Measurements from ENCODE around the gene PCYT1A. TPM values are rescaled to one million over a fixed set of nuclear protein-coding genes. Genes with fewer than 3 reads are reported as not detected.

PCYT1A gene
- total and polyA plus RNA-seq, 2 of the 13 experiments (the other 11 are each of a cell fraction or from before 2014, with no cell fraction given): 26.4 to 45.3 TPM

DNA sequence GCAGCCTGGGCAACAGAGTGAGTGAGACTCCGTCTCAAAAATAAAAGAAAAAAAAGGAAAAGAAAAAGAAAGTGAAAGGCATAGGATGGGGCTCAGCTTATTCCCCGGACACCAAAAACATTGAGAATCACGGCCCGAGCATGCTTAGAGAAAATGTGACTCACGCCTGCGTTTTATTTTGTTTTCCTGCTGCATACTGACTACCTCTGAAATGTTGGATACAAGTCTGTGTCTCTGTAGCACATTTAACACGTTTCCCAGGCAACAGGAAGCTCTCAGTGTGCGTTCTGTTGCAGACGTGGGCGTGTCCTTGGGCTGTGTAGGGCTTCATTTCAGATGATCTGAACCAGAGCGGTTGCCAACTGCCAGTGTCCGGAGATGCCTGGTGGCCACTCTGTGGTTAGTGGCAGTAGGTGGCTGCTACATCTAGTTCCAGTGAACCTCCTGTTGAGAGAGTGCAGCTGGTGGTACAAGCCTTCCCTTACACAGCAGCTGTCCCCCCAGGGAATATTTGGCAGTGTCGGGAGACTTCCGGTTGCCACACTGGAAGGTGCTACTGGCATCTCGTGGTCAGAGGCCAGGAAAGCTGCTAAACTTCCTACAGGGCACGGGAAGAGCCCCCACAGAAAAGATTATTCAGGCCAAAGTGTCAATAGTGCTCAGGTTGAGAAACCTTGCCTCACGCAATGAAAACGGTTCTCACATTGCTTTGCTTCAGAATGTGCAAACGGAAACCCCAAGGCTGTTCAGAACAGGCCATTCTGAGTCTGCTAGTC, 68.1 kb downstream of the PCYT1A start (continued):
- no peak for TF ChIP-seq SMAD9 (CRISPR knock-in tag; IDR thresholded peaks at IDR 0.05)
- TF ChIP-seq, protein P1, sequence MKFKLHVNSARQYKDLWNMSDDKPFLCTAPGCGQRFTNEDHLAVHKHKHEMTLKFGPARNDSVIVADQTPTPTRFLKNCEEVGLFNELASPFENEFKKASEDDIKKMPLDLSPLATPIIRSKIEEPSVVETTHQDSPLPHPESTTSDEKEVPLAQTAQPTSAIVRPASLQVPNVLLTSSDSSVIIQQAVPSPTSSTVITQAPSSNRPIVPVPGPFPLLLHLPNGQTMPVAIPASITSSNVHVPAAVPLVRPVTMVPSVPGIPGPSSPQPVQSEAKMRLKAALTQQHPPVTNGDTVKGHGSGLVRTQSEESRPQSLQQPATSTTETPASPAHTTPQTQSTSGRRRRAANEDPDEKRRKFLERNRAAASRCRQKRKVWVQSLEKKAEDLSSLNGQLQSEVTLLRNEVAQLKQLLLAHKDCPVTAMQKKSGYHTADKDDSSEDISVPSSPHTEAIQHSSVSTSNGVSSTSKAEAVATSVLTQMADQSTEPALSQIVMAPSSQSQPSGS (CRISPR knock-in tag; IDR thresholded peaks at IDR 0.05): no peak
- no peak for TF ChIP-seq IRX3 (CRISPR knock-in tag; IDR thresholded peaks at IDR 0.05; ENCODE audit: borderline replicate concordance, low read depth)
- TF ChIP-seq, protein P2, sequence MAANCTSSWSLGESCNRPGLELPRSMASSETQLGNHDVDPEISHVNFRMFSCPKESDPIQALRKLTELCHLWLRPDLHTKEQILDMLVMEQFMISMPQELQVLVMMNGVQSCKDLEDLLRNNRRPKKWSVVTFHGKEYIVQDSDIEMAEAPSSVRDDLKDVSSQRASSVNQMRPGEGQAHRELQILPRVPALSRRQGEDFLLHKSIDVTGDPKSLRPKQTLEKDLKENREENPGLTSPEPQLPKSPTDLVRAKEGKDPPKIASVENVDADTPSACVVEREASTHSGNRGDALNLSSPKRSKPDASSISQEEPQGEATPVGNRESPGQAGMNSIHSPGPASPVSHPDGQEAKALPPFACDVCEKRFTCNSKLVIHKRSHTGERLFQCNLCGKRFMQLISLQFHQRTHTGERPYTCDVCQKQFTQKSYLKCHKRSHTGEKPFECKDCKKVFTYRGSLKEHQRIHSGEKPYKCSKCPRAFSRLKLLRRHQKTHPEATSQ (CRISPR knock-in tag; IDR thresholded peaks at IDR 0.05; ENCODE audit: borderline replicate concordance): no peak
- TF ChIP-seq MTA1 (CRISPR knock-in tag; IDR thresholded peaks at IDR 0.05; ENCODE audit: borderline replicate concordance): no peak
- no peak for TF ChIP-seq NFE2 (CRISPR knock-in tag; IDR thresholded peaks at IDR 0.05)
- 0 out of 2 replicates have a peak, but pooled peaks have one; percentile 5 for TF ChIP-seq KDM5B (CRISPR knock-in tag; IDR thresholded peaks at IDR 0.05; ENCODE audit: borderline replicate concordance)
- no peak for TF ChIP-seq HNRNPK (IDR thresholded peaks at IDR 0.05; ENCODE audit: low read depth, low read length, poor library complexity, severe bottlenecking)
- no peak for TF ChIP-seq MEIS2 (CRISPR knock-in tag; IDR thresholded peaks at IDR 0.05)
- TF ChIP-seq HOXA7 (CRISPR knock-in tag; IDR thresholded peaks at IDR 0.05): no peak
- TF ChIP-seq, protein P3, sequence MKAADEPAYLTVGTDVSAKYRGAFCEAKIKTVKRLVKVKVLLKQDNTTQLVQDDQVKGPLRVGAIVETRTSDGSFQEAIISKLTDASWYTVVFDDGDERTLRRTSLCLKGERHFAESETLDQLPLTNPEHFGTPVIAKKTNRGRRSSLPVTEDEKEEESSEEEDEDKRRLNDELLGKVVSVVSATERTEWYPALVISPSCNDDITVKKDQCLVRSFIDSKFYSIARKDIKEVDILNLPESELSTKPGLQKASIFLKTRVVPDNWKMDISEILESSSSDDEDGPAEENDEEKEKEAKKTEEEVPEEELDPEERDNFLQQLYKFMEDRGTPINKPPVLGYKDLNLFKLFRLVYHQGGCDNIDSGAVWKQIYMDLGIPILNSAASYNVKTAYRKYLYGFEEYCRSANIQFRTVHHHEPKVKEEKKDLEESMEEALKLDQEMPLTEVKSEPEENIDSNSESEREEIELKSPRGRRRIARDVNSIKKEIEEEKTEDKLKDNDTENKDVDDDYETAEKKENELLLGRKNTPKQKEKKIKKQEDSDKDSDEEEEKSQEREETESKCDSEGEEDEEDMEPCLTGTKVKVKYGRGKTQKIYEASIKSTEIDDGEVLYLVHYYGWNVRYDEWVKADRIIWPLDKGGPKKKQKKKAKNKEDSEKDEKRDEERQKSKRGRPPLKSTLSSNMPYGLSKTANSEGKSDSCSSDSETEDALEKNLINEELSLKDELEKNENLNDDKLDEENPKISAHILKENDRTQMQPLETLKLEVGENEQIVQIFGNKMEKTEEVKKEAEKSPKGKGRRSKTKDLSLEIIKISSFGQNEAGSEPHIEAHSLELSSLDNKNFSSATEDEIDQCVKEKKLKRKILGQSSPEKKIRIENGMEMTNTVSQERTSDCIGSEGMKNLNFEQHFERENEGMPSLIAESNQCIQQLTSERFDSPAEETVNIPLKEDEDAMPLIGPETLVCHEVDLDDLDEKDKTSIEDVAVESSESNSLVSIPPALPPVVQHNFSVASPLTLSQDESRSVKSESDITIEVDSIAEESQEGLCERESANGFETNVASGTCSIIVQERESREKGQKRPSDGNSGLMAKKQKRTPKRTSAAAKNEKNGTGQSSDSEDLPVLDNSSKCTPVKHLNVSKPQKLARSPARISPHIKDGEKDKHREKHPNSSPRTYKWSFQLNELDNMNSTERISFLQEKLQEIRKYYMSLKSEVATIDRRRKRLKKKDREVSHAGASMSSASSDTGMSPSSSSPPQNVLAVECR (CRISPR knock-in tag; IDR thresholded peaks at IDR 0.05; ENCODE audit: borderline replicate concordance): peak; percentile 28; the same call in 1 of the 2 replicates
- TF ChIP-seq, protein P4, sequence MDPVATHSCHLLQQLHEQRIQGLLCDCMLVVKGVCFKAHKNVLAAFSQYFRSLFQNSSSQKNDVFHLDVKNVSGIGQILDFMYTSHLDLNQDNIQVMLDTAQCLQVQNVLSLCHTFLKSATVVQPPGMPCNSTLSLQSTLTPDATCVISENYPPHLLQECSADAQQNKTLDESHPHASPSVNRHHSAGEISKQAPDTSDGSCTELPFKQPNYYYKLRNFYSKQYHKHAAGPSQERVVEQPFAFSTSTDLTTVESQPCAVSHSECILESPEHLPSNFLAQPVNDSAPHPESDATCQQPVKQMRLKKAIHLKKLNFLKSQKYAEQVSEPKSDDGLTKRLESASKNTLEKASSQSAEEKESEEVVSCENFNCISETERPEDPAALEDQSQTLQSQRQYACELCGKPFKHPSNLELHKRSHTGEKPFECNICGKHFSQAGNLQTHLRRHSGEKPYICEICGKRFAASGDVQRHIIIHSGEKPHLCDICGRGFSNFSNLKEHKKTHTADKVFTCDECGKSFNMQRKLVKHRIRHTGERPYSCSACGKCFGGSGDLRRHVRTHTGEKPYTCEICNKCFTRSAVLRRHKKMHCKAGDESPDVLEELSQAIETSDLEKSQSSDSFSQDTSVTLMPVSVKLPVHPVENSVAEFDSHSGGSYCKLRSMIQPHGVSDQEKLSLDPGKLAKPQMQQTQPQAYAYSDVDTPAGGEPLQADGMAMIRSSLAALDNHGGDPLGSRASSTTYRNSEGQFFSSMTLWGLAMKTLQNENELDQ (CRISPR knock-in tag; IDR thresholded peaks at IDR 0.05; ENCODE audit: borderline replicate concordance): no peak
- TF ChIP-seq SRSF1 (optimal IDR thresholded peaks at IDR 0.05; ENCODE audit: low read depth, low read length): no peak
- no peak for TF ChIP-seq NCOR1 (IDR thresholded peaks at IDR 0.05; ENCODE audit: borderline replicate concordance, low read length)
- TF ChIP-seq, protein P5, sequence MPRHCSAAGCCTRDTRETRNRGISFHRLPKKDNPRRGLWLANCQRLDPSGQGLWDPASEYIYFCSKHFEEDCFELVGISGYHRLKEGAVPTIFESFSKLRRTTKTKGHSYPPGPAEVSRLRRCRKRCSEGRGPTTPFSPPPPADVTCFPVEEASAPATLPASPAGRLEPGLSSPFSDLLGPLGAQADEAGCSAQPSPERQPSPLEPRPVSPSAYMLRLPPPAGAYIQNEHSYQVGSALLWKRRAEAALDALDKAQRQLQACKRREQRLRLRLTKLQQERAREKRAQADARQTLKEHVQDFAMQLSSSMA (CRISPR knock-in tag; IDR thresholded peaks at IDR 0.05): no peak
- no peak for TF ChIP-seq CC2D1A (CRISPR knock-in tag; IDR thresholded peaks at IDR 0.05)
- no peak for TF ChIP-seq ZIK1 (CRISPR knock-in tag; IDR thresholded peaks at IDR 0.05; ENCODE audit: borderline replicate concordance, low read depth)
- no peak for TF ChIP-seq ZNF724P (CRISPR knock-in tag; IDR thresholded peaks at IDR 0.05; ENCODE audit: borderline replicate concordance)
